SK-N-MC (cell line): ENCODE measurements around the gene ETV3.

Experiments
- EZH2 ChIP-seq: fragments of 200-600 bp; sonication (generic); IDR thresholded peaks from one replicate; pipeline ENCODE4 v1.6.1; 2017; ENCODE audit warnings: antibody characterized with exemption
- FOXP2 ChIP-seq: optimal IDR thresholded peaks from 2 replicates; pipeline ENCODE3; 2011; ENCODE audit warnings: mild to moderate bottlenecking, moderate library complexity; ENCODE audit not compliant: insufficient read depth; ENCODE audit errors: extremely low read length, control extremely low read depth
- POLR2AphosphoS5 ChIP-seq: IDR thresholded peaks from 2 replicates; pipeline ENCODE4 v1.6.1; 2012; ENCODE audit warnings: mild to moderate bottlenecking, low read depth, low read length, borderline replicate concordance

DNA sequence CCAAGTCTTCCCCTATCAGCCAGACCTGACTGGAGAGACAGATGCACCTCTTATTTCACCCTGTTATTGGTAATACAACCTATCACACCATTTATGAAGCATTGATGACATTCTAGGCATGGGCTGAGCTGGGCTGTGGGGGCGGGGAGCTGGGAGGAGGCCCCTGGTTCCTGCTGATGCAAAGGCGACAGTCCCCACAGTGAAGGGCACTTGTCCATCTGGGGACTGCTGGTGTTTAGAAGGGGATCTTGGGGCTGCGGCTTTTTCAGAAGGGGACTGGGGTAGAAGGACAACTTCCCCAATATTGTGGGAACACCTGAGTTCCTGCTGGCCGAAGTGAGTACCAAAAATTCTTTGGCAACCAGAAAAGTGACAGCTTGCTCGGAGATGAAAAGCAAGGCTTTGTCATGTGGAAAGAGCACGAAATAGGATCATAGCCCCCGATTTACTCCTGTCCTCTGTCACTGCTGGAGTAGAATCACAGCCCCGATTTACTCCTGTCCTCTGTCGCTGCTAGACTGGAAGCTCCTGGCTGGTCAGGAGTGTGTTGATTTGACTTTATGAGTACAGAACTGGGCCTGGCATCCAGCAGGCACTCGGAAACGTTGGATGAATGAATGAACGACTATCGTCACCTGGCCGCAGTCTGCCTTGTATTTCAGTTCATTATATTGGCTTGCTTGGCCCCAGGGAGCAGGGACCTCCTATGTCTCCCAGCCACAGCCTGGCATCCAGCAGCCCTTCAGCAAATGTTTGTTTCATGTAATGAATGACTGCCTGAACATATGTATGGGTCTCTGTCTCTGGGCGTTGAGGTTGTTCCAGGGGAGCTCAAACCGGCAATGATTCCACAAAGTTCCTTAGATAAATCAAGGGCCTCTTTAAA is 22.1 kb downstream of the ETV3 start:
- TF ChIP-seq POLR2AphosphoS5: no peak
- TF ChIP-seq EZH2: no peak
- TF ChIP-seq FOXP2: no peak
